K562 (cell line): ENCODE data around the gene IL17D. TPM values are rescaled to one million over a fixed set of nuclear protein-coding genes. Genes with fewer than 3 reads are reported as not detected.

Experiments used
- BRCA1 ChIP-seq, 2 experiments: fragments of 450-650 bp in 1 of 2; sonication (generic) in 1 of 2; formaldehyde crosslinking in 1 of 2; IDR thresholded peaks; 2 replicates each; pipeline versions ENCODE4 v1.5.0 to v1.6.1; 2017 to 2020; ENCODE audit warnings: mild to moderate bottlenecking in 1 of 2, missing genetic modification reagents in 1 of 2
- CCNT2 ChIP-seq: IDR thresholded peaks from 2 replicates; pipeline ENCODE4 v1.6.1; 2011; ENCODE audit warnings: borderline replicate concordance, low read depth, mild to moderate bottlenecking, moderate library complexity, mixed read lengths, low read length; ENCODE audit not compliant: insufficient read length; ENCODE audit errors: extremely low read depth
- EP400 ChIP-seq: fragments of 450-650 bp; IDR thresholded peaks from 2 replicates; pipeline ENCODE4 v1.6.1; 2017; ENCODE audit warnings: antibody characterized with exemption, mild to moderate bottlenecking, moderate library complexity
- ETV5 ChIP-seq: sonication (generic); formaldehyde crosslinking; IDR thresholded peaks from 2 replicates; pipeline ENCODE4 v1.4.0; 2020; ENCODE audit warnings: low read depth, mild to moderate bottlenecking, missing genetic modification reagents
- FOXJ3 ChIP-seq: sonication (generic); formaldehyde crosslinking; IDR thresholded peaks from 2 replicates; pipeline ENCODE4 v1.4.0; 2020; ENCODE audit warnings: mild to moderate bottlenecking, missing genetic modification reagents
- GABPB1 ChIP-seq: sonication (generic); formaldehyde crosslinking; IDR thresholded peaks from 2 replicates; pipeline ENCODE4 v1.8.0; 2022; ENCODE audit warnings: mild to moderate bottlenecking, missing genetic modification reagents
- HES1 ChIP-seq: fragments of 450-650 bp; IDR thresholded peaks from 2 replicates; pipeline ENCODE4 v1.6.1; 2016; ENCODE audit warnings: low read depth, mild to moderate bottlenecking, moderate library complexity
- HSF4 ChIP-seq: fragments of 250-450 bp; sonication (Bioruptor Pico); IDR thresholded peaks from 2 replicates; pipeline ENCODE4 v2.1.2; 2022; ENCODE audit warnings: mild to moderate bottlenecking, moderate library complexity, borderline replicate concordance
- KDM2B ChIP-seq: fragments of 250-450 bp; sonication (Bioruptor Pico); IDR thresholded peaks from 2 replicates; pipeline ENCODE4 v1.8.0; 2021; ENCODE audit warnings: mild to moderate bottlenecking, moderate library complexity
- MNT ChIP-seq, 2 experiments: fragments of 450-650 bp; conservative IDR thresholded peaks; 2 replicates each; pipeline ENCODE4 v1.6.1; 2017; ENCODE audit warnings: mild to moderate bottlenecking in 2 of 2, moderate library complexity in 2 of 2
- POLR2AphosphoS5 ChIP-seq: IDR thresholded peaks from 2 replicates; pipeline ENCODE4 v1.6.1; 2011; ENCODE audit warnings: mild to moderate bottlenecking, low read depth, low read length, moderate library complexity; ENCODE audit not compliant: control insufficient read depth, insufficient read depth
- SMAD1 ChIP-seq: fragments of 150-350 bp; IDR thresholded peaks from 2 replicates; pipeline ENCODE4 v1.6.1; 2014; ENCODE audit warnings: low read length, low read depth; ENCODE audit not compliant: partially characterized antibody
- TOE1 ChIP-seq, 2 experiments: fragments of 450-650 bp in 1 of 2; sonication (generic) in 1 of 2; formaldehyde crosslinking in 1 of 2; IDR thresholded peaks; 2 replicates each; pipeline versions ENCODE4 v1.7.1 to v1.8.0; 2016 to 2022; ENCODE audit warnings: borderline replicate concordance in 2 of 2, mild to moderate bottlenecking in 2 of 2, antibody characterized with exemption in 1 of 2, inconsistent platforms in 1 of 2, low read depth in 1 of 2, missing genetic modification reagents in 1 of 2, moderate library complexity in 1 of 2
- ZBTB17 ChIP-seq: fragments of 450-650 bp; formaldehyde crosslinking; IDR thresholded peaks from 2 replicates; pipeline ENCODE4 v1.4.0; 2020; ENCODE audit warnings: mild to moderate bottlenecking
- ZNF212 ChIP-seq: fragments of 450-650 bp; formaldehyde crosslinking; IDR thresholded peaks from 2 replicates; pipeline ENCODE4 v1.4.0; 2020; ENCODE audit warnings: mild to moderate bottlenecking
- ZNF239 ChIP-seq: fragments of 250-450 bp; sonication (Bioruptor Pico); IDR thresholded peaks from 2 replicates; pipeline ENCODE4 v1.4.0; 2020; ENCODE audit warnings: mild to moderate bottlenecking
- ZNF57 ChIP-seq: fragments of 450-650 bp; formaldehyde crosslinking; IDR thresholded peaks from 2 replicates; pipeline ENCODE4 v1.4.0; 2020; ENCODE audit warnings: mild to moderate bottlenecking, moderate library complexity
- ZNF699 ChIP-seq: fragments of 250-450 bp; sonication (Bioruptor Pico); IDR thresholded peaks from 2 replicates; pipeline ENCODE4 v1.8.0; 2021; ENCODE audit warnings: mild to moderate bottlenecking, moderate library complexity; ENCODE audit not compliant: insufficient replicate concordance
- polyA plus RNA-seq, 8 experiments: library from polyadenylated mRNA; depleted of rRNA in 4 of 8; stranded (reverse) in 5 of 8; unstranded in 3 of 8; fragments of >200 nt; fragmentation: Nextera tagmentation in 2 of 8; fragmentation: Illumina TruSeq in 1 of 8; extraction: Ambion mirVana in 2 of 8; extraction: Trizol in 1 of 8; gene quantifications; 2 replicates each; pipeline versions ENCODE4 v1.2.1 to v1.2.3, GENCODE V29; 2011 to 2014; ENCODE audit warnings: inconsistent platforms in 1 of 8, missing spikeins in 1 of 8
- total RNA-seq, 7 experiments: library from RNA; depleted of rRNA in 6 of 7; stranded (reverse); fragments of >200 nt in 6 of 7; fragmentation: Illumina TruSeq in 2 of 7; extraction: Trizol in 2 of 7; gene quantifications; 2 replicates each; pipeline versions ENCODE4 v1.2.1 to v1.2.3, GENCODE V29; 2011 to 2021; ENCODE audit warnings: low replicate concordance in 1 of 7
- TF ChIP-seq, protein P1 (sequence below): IDR thresholded peaks from 2 replicates; pipeline ENCODE4 v1.6.1; 2011; ENCODE audit warnings: borderline replicate concordance, low read depth, mild to moderate bottlenecking, moderate library complexity, low read length; ENCODE audit not compliant: insufficient read depth, poor library complexity, severe bottlenecking
- TF ChIP-seq, protein P2 (sequence below): sonication (generic); formaldehyde crosslinking; IDR thresholded peaks from 2 replicates; pipeline ENCODE4 v1.8.1; 2023; ENCODE audit warnings: mild to moderate bottlenecking, missing genetic modification reagents

Gene IL17D
- total and polyA plus RNA-seq, 9 of the 15 experiments (the other 6 are each of a cell fraction or from before 2014, with no cell fraction given) = 0.04 to 0.55 (median 0.13) TPM; not detected in 4

GRCh38 chr13:20703780-20704458, 420 bp downstream of the IL17D start (continued):
- TF ChIP-seq, protein P1, sequence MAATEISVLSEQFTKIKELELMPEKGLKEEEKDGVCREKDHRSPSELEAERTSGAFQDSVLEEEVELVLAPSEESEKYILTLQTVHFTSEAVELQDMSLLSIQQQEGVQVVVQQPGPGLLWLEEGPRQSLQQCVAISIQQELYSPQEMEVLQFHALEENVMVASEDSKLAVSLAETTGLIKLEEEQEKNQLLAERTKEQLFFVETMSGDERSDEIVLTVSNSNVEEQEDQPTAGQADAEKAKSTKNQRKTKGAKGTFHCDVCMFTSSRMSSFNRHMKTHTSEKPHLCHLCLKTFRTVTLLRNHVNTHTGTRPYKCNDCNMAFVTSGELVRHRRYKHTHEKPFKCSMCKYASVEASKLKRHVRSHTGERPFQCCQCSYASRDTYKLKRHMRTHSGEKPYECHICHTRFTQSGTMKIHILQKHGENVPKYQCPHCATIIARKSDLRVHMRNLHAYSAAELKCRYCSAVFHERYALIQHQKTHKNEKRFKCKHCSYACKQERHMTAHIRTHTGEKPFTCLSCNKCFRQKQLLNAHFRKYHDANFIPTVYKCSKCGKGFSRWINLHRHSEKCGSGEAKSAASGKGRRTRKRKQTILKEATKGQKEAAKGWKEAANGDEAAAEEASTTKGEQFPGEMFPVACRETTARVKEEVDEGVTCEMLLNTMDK = peak; percentile 91
- TF ChIP-seq HES1 (no peak), BRCA1 (IDR thresholded peaks at IDR 0.05) (no peak), BRCA1 (CRISPR knock-in tag; IDR thresholded peaks at IDR 0.05) (no peak), SMAD1 (no peak), TOE1 (IDR thresholded peaks at IDR 0.05; ENCODE audit: borderline replicate concordance) (no peak), TOE1 (CRISPR knock-in tag; IDR thresholded peaks at IDR 0.05; ENCODE audit: borderline replicate concordance, low read depth) (no peak), KDM2B (CRISPR knock-in tag) (no peak), ZNF699 (CRISPR knock-in tag) (no peak), ZBTB17 (no peak), CCNT2 (peak; percentile 43), EP400 (no peak), FOXJ3 (CRISPR knock-in tag) (no peak), GABPB1 (CRISPR knock-in tag) (peak; percentile 40; the same call in 1 of the 2 replicates), MNT (conservative IDR thresholded peaks at IDR 0.05) (no peak), ZNF212 (CRISPR knock-in tag) (no peak), ETV5 (CRISPR knock-in tag) (peak; percentile 51; the same call in 1 of the 2 replicates), HSF4 (no peak), ZNF239 (CRISPR knock-in tag) (peak; percentile 81), POLR2AphosphoS5 (no peak), ZNF57 (CRISPR knock-in tag) (no peak)
- TF ChIP-seq, protein P2, sequence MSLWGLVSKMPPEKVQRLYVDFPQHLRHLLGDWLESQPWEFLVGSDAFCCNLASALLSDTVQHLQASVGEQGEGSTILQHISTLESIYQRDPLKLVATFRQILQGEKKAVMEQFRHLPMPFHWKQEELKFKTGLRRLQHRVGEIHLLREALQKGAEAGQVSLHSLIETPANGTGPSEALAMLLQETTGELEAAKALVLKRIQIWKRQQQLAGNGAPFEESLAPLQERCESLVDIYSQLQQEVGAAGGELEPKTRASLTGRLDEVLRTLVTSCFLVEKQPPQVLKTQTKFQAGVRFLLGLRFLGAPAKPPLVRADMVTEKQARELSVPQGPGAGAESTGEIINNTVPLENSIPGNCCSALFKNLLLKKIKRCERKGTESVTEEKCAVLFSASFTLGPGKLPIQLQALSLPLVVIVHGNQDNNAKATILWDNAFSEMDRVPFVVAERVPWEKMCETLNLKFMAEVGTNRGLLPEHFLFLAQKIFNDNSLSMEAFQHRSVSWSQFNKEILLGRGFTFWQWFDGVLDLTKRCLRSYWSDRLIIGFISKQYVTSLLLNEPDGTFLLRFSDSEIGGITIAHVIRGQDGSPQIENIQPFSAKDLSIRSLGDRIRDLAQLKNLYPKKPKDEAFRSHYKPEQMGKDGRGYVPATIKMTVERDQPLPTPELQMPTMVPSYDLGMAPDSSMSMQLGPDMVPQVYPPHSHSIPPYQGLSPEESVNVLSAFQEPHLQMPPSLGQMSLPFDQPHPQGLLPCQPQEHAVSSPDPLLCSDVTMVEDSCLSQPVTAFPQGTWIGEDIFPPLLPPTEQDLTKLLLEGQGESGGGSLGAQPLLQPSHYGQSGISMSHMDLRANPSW (CRISPR knock-in tag) = no peak
